GM18498 (cell line): ENCODE results near the gene CYP3A5.
"Not testable (repeated sequence)": the region's sequence is repeated elsewhere in the genome, so short reads cannot be mapped to it uniquely, and the experiment has no call there.

Experiments
- ATAC-seq: cut with Tn5 transposase; IDR thresholded peaks from one replicate; pipeline ENCODE4 v1.9.1; 2021; ENCODE audit warnings: mild to moderate bottlenecking, moderate library complexity; ENCODE audit not compliant: unreplicated experiment

CYP3A5 gene

GRCh38 chr7:99685871-99686608, 6.2 kb upstream of the CYP3A5 start:
- ATAC-seq = not testable (repeated sequence)

GRCh38 chr7:99685129-99685758, 5.4 kb upstream of the CYP3A5 start:
- no peak for ATAC-seq

DNA sequence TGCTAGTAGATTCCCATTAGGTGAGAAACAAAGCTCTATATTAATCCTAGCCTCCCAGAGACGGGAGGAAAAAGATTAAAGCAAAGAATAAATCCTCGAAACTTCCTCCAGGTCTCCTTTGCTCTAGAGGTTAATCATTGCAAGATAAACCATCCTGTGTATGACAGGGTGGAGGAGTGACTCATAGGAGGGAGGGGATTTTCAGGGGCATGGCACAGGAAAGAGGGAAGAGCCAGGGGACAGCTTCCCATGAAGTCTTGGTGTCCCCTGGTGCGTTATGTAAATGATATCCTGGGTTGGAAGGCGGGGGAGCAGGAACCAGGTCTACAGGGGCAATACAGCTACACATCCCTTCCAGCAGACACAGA, 780 bp downstream of the CYP3A5 start:
- ATAC-seq = no peak

DNA sequence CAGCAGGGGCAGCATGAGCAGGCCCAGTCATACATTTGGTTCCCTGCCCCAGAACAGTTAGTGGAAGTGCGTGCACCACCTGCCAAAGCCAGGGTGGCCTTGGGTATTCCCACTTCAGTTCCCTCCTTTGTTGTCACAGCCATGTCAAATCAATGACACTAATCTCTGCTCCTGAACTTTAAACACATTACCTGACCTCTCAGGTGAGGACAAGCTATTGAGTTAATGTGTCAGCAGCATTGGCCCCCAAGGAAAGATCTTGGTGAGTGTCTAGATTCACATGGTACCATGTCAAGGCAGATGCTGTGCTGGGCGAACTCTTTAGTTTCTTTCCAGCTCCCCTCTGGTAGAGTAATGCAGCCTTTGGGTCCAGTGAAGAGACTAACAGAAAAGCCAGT, 2.1 kb downstream of the CYP3A5 start:
- ATAC-seq = no peak

DNA sequence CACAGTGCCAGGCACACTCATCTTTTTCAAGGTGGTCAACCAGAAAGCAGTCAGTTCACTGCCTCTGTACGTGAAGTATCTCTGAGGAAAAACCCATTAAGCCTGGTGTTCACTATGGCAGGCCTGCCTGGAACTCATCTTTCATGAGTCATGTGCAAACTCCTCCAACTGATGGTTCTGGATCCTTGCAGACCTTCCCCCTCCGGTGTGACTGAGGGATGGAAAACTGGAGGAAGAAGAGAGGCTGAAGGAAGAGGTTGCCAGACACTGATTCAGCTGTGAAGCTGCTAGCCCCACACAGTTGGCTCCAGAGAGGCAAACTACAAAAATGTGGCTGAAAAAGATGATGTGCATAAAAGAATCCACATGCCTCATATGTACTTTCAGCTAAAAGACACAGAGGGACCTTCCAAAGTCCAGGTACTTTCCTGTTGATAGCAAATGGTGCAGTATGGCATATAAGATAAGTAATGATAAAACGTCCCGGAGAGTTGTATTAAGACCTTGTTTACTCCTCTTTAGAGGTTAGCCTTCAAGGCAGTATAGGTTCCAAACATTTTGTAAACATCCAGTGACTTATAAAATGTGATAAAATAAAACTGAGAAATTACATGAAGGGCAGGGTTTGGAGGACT, 2.7 kb downstream of the CYP3A5 start:
- ATAC-seq = no peak

DNA sequence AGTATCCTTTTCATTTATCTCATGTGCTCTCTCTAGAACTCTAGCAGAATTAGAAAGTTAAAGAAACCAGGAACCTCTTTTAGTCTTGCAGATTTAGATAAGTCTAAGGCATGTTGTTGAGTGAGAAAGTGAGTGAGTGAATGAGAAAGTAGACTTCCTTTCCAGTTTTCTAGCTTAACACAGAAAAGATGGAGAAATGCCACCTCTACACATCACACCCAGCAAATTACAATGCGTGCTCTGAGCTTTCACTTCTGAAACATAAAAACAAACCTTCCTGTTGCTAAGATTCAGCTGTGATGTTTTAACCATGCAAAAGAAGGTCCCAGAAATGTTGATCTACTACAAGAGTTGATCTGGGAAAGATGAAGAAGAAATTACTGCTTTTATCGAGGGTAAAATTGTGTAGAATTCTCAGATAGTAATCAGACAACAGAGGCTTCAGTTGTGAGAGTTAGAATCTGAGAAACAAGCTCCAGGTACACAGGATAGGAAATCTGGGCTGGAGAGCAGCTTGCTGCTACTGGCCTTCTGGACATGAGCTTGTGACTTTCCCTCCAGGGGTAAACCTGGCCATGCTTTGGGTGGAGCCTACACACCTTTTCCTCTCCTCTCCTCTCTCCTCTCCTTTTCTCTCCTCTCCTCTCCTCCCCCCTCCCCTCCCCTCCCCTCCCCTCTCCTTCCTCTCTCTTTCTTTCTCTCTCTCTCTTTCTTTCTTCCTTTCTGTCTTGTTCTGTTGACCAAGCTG, 4.6 kb downstream of the CYP3A5 start:
- no peak for ATAC-seq

GRCh38 chr7:99672573-99672972, 7.2 kb downstream of the CYP3A5 start:
- no peak for ATAC-seq

- ATAC-seq = no peak
These were observed 10.0 kb downstream of the CYP3A5 start for GRCh38 chr7:99669782-99670181.

GRCh38 chr7:99668541-99668940, 11.3 kb downstream of the CYP3A5 start:
- ATAC-seq = no peak

DNA sequence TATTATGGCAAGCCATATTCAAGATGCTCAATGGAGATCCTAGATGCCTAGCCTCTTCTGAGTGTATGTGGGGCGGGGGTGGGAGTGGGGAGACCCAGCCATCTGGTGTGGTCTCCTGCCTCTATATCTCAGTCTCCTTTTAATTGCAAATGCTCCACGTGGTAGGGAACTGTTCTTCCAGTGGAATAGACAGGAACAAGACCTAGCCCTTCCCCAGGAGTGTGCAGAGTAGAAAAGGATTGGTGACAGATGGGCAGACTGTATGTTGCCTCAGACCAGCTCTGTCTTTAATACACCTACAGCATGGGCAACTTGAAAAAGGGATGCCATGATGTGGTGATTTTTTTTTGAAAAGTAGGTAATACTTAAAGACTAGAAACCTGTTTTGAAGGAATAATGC, 12.6 kb downstream of the CYP3A5 start:
- no peak for ATAC-seq

DNA sequence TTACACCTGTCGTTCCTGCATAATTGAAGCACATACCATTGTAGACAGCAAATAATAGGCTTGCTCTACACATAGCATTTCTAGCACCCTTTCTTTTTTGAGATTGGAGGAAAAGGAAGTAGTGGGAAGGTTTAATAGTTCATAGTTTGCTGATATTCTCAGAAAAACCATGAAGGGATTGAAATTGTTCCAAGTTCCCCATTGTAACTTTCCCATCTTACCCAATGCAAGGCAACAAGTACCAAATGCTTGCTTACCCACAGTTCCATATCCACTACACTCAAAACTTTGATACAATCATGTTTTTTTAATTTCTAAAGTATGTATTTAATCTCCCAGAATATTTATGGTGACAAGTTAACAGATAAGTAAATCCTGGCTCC, 13.8 kb downstream of the CYP3A5 start:
- no peak for ATAC-seq

- ATAC-seq = no peak
These were observed 14.3 kb downstream of the CYP3A5 start for GRCh38 chr7:99665312-99666012.

DNA sequence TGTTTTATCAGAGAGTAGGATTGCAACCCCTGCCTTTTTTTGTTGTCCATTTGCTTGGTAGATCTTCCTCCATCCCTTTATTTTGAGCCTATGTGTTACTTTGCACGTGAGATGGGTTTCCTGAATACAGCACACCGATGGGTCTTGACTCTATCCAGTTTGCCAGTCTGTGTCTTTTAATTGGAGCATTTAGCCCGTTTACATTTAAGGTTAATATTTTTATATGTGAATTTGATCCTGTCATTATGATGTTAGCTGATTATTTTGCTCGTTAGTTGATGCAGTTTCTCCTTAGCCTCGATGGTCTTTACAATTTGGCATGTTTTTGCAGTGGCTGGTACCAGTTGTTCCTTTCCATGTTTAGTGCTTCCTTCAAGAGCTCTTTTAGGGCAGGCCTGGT, 21.9 kb downstream of the CYP3A5 start:
- not testable (repeated sequence) for ATAC-seq

- ATAC-seq = not testable (repeated sequence)
These were observed 25.2 kb downstream of the CYP3A5 start for GRCh38 chr7:99654626-99655025.

- no peak for ATAC-seq
These were observed 26.0 kb downstream of the CYP3A5 start for GRCh38 chr7:99653754-99654153.

DNA sequence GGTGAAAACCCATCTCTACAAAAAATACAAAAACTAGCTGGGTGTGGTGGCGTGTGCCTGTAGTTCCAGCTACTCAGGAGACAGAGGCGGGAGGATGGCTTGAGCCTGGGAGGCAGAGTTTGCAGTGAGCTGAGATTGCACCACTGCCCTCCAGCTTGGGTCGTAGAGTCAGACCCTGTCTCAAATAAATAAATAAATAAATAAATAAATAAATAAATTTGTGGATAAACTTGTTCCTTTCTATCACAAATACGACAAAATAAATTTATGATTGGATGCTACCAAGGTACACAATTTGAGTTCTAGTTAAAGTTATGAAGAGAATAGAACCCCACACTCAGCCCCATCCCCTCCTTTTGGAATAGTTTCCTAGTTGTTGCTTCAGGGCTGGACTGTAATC, 26.5 kb downstream of the CYP3A5 start:
- ATAC-seq = not testable (repeated sequence)

DNA sequence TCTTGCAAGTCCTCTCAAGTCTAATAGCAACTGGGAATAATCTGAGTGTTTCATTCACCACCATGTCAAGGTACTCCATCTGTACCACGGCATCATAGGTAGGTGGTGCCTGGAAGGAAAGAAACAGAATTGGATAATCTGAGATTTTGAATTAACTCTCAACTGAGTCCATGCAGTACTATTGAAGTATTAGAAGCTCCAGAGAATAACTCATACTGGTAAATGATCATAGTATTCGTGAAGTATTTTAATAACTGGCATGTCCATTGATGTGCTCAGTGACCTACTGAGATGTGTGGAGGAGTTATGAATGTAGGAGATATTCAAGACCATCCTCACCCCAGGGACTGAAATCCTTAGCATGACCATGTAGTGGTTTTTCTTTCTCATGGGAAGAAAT, 27.1 kb downstream of the CYP3A5 start:
- no peak for ATAC-seq

- no peak for ATAC-seq
These were observed 28.5 kb downstream of the CYP3A5 start for GRCh38 chr7:99651290-99651689.

GRCh38 chr7:99648843-99649242, 31.0 kb downstream of the CYP3A5 start:
- no peak for ATAC-seq

GRCh38 chr7:99645590-99645989, 34.2 kb downstream of the CYP3A5 start:
- no peak for ATAC-seq

DNA sequence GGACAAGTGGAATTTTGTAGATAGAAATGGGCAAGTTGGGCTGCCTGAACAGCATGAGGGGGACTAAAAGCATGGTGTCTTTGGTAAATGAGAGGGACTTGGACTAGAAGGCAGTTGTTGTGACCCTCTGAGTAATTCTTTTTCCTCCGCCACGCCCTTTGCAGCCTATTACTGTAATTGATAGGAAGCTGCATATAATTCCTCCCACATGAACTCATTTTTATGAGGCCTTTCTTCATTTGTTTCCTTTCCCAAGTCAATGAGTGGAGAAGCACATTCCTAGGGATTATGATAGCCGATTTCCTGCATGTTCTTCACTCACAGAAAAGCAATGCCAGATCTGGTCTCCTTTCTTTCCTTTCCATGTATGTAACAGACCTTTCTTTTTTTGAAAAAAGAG, 35.4 kb downstream of the CYP3A5 start:
- ATAC-seq = no peak
